ENCODE data around the gene C1orf21. TPM values are rescaled to one million over a fixed set of nuclear protein-coding genes. Genes with fewer than 3 reads are reported as not detected.

The C1orf21 gene
- total RNA-seq, 2 donors from 2014 or later, result 68.1 to 81.1 TPM

DNA sequence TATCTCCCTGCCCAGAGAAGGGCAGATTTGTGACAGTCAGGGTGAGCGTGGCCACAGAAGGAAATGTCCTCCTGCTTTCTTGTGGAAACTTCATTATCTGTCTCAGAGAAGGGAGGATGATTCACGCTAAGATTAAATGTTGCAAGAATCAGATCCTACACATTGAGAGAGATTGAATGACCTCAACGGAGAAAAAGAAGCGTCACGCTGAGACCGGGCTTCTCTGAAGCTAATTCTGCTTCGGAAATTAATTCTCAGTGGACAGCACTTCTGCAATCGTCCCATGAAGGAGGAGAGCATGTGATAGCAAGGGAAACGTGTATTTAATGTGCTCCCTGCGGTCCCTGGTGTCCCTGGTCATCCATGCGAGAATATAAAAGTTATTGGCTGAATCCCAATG is 19.8 kb upstream of the C1orf21 start:
- TF ChIP-seq, protein P1, sequence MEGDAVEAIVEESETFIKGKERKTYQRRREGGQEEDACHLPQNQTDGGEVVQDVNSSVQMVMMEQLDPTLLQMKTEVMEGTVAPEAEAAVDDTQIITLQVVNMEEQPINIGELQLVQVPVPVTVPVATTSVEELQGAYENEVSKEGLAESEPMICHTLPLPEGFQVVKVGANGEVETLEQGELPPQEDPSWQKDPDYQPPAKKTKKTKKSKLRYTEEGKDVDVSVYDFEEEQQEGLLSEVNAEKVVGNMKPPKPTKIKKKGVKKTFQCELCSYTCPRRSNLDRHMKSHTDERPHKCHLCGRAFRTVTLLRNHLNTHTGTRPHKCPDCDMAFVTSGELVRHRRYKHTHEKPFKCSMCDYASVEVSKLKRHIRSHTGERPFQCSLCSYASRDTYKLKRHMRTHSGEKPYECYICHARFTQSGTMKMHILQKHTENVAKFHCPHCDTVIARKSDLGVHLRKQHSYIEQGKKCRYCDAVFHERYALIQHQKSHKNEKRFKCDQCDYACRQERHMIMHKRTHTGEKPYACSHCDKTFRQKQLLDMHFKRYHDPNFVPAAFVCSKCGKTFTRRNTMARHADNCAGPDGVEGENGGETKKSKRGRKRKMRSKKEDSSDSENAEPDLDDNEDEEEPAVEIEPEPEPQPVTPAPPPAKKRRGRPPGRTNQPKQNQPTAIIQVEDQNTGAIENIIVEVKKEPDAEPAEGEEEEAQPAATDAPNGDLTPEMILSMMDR (IDR thresholded peaks at IDR 0.05), result no peak

DNA sequence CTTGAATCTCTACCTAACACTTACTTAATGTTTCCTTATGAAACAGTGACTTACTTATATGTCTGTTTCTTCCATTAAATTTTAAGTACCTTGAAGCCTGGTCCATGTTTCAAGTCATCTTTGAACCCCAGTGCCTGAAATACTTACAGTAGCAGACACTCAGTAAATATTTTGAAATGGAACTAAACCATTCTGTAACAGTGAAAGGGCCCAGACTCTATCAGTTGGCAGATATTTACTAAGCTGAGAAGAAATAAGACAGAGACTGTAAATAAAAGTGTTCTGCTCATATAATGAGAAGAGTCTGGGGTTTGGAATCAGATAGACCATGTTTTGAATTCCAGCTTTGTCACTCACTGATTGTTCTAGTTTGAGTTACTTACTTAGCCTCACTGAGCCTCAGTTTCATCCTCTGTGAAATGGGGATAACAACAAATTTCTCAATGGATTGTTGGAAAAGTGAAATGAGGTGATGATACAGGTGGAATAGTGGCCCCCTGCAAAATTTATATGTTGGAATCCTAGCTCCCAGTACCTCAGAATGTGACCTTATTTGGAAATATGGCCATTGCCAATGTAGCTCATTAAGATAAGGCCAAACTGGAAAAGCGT is 19.3 kb upstream of the C1orf21 start:
- Histone ChIP-seq H3K27ac (no peak overlapping the region), H3K27me3 (no peaks in the 10 kb centered on the region), H3K4me3 (no peak overlapping the region), H3K9me3 (no peaks in the 10 kb centered on the region), H3K9ac (ENCODE audit: low read depth in 2 of 2, low read length in 2 of 2) (no peak overlapping the region), H3K4me1 (peaks cover 6% of the 10 kb centered on the region), H3K36me3 (no peaks in the 10 kb centered on the region)
- DNase-seq, result no peak
- intact Hi-C loops (cut with DNase I), result no loop called here
- TF ChIP-seq, protein P1 (IDR thresholded peaks at IDR 0.05), result no peak

More for the DNA sequence above, 19.8 kb upstream of the C1orf21 start:
- Histone ChIP-seq H3K27me3 (no peaks in the 10 kb centered on the region), H3K4me3 (no peak overlapping the region), H3K27ac (no peak overlapping the region), H3K4me1 (peaks cover 8% of the 10 kb centered on the region), H3K36me3 (no peaks in the 10 kb centered on the region), H3K9ac (ENCODE audit: low read depth in 2 of 2, low read length in 2 of 2) (no peak overlapping the region), H3K9me3 (no peaks in the 10 kb centered on the region)
- intact Hi-C loops (cut with DNase I), result no loop called here
- no peak for DNase-seq

DNA sequence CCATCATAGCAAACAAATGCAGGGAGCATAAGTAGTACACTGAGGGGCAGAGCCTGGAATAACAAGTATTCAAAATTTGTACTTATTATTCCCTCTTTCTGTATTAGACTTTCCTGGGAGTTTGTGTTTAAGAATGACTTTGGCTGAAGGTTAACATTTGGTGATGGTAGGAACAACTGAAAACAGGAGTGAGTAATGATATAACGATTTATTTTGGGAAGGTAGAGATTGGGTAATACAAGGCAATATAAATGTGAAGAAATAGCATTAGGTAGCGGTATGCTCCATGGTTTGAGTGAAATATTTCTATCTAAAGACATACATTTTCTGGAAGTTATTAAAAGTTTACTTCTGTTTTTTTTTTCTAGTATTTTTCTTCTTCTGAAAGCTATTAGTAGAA is 18.5 kb upstream of the C1orf21 start:
- H3K4me3 ChIP-seq, result no peak overlapping the region
- intact Hi-C loops (cut with DNase I), result no loop called here
- H3K27ac ChIP-seq, result no peak overlapping the region
- H3K27me3 ChIP-seq, result no peaks in the 10 kb centered on the region
- no peak for DNase-seq
- TF ChIP-seq, protein P1 (IDR thresholded peaks at IDR 0.05), result no peak
- H3K4me1 ChIP-seq, result peaks cover under 1% of the 10 kb centered on the region
- no peaks in the 10 kb centered on the region for H3K36me3 ChIP-seq
- no peaks in the 10 kb centered on the region for H3K9me3 ChIP-seq
- H3K9ac ChIP-seq (ENCODE audit: low read depth in 2 of 2, low read length in 2 of 2), result no peak overlapping the region

DNA sequence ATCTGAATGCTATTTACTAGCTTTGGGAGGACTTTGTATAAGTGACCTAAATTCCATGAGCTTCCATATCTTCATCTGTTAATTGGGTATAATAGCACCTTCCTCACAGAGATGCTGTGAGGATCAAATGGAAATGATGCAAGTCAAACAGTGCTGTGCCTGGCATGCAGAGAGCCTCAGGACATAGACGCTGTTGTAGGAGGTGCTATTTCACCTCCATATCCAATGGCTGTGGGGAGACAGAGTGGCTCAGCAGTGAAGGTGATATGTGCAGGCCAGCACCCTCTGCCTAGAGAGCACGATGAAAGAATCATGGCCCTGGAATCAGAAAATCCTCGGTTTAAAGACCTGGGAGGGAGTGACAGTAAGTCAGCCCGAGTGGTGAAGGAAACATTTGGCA is 16.0 kb upstream of the C1orf21 start:
- TF ChIP-seq, protein P1 (IDR thresholded peaks at IDR 0.05), result no peak
- H3K4me3 ChIP-seq, result no peak overlapping the region
- no peak overlapping the region for H3K27ac ChIP-seq
- H3K36me3 ChIP-seq, result no peaks in the 10 kb centered on the region
- H3K9ac ChIP-seq (ENCODE audit: low read depth in 2 of 2, low read length in 2 of 2), result no peak overlapping the region
- H3K4me1 ChIP-seq, result no peaks in the 10 kb centered on the region
- H3K9me3 ChIP-seq, result no peaks in the 10 kb centered on the region
- intact Hi-C loops (cut with DNase I), result no loop called here
- DNase-seq, result no peak
- no peaks in the 10 kb centered on the region for H3K27me3 ChIP-seq

DNA sequence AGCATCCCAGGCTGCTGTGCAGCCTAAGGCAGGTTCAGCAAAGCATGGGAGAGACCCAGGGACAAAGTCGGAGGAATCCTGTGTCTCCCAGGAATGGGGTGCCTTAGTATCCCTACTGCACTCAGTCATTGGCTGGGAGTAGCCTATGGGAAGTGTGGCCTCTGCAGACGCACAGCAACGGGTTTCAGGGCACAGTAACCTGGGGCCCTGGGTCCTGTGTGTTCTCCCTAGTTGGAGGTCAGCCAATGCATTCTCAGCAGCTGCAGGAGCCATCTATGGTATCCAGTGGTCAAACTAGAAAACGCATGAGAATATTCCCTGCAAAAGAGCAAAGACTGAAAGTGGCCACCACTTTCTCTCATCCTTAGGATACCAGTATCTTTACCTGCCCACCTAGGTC is 13.7 kb upstream of the C1orf21 start:
- no peaks in the 10 kb centered on the region for H3K36me3 ChIP-seq
- H3K27ac ChIP-seq, result no peak overlapping the region
- H3K27me3 ChIP-seq, result no peaks in the 10 kb centered on the region
- DNase-seq, result no peak
- intact Hi-C loops (cut with DNase I), result no loop called here
- no peaks in the 10 kb centered on the region for H3K9me3 ChIP-seq
- no peaks in the 10 kb centered on the region for H3K4me1 ChIP-seq
- H3K4me3 ChIP-seq, result no peak overlapping the region
- no peak overlapping the region for H3K9ac ChIP-seq (ENCODE audit: low read depth in 2 of 2, low read length in 2 of 2)
- TF ChIP-seq, protein P1 (IDR thresholded peaks at IDR 0.05), result no peak
